Stimulated activated CD8-positive, alpha-beta memory T cell treated with anti-CD3 and anti-CD28 coated beads, Interleukin-4, amount 100 ng/mL, for 48 hours (primary cell): ENCODE measurements around the gene TH.

ENCODE experiments used
- DNase-seq: peaks from one replicate; pipeline ENCODE4 v3.0.0-alpha.2; 2020

TH gene

DNA sequence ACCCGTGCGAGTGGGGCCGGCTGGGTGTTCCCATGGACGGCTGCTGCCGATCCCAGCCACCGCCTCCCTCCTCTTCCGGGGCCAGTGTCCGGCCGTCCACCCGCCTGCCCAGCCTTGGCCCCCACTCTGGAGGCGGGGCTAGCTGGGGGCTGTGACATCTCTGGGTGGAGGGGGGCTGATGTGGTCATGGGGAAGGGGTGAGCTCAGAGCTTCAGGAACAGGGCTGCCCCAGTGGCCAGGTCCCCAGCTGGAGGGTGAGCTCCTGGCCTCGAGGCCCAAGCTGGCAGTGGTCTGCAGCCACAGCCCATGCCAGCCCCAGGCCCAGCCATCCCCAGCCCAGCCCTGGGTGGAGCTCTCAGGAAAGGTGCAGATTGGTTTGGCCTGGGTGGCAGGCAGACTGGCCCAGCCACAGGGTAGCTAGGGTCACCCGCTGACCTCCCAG, 13.3 kb downstream of the TH start:
- no peak for DNase-seq

DNA sequence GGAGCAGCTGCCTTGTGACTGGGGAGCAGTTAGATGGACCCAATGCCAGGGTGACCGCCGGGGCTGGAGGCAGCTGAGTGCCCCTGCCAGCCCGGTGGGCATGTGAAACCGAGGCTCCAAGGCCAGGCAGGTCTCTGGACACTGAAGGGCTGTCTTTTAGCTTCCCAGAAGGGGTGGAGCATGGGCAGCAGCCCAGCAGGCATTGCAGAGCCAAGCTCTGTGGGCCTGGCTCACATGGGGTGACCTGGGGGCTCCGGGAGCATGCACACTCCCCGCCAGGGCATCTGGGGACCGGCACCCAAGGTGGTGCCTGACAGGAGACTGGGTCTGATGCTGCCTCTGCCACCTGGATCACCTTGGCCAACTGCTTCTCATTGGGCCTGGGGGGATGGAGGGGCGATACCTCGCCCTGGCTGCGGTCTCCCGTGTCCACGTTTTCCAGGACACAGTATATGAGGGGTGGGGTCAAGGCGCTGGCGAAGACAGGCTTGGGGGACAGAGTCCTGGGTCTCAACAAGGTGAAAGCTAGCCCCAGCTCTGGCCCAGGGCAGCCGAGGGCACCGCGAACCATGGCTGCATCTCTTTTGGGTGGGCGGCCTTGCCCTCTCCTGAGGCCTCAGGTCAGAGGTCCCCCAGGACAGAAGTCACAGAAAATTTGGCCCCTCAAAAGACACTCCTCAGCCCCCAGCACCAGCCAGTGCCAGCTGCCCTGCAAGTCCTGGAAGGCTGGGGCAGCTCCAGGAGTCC, 14.1 kb downstream of the TH start:
- DNase-seq: no peak

DNA sequence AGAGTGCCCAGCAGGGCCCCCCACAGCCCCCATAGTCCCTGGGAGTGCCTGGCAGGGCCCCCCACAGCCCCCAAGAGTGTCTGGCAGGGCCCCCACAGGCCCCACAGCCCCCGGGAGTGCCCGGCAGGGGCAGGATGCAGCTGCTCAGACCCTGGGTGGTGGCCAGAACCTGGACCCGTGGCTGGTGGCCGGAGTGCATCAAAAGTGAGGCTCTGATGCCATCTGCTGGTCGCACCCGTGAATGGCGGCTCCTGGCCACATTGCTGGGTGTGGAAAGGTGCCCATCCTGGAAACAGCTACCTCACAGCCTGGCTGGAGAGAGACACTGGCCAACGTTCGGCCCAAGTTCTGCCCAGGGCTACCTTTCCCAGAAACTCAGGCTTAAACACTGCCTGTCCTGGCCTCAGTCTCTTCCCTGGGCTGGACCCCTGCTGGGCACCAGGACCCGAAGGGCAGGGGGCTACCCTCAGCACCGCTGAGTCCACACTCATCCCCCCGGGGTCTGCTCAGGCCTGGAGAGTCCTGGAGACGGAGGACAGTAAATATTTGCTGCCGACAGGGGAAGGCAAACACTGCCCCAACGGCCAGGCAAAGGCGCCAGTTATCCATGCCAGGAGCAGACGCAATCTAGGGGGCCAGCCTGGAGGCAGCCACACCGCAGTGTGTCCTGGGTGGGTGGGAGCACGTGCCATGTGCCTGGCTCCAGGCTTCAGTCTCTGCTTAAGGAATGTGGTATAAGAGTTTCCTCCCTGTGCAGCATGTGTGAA, 15.0 kb downstream of the TH start:
- DNase-seq: peak; percentile 85

DNA sequence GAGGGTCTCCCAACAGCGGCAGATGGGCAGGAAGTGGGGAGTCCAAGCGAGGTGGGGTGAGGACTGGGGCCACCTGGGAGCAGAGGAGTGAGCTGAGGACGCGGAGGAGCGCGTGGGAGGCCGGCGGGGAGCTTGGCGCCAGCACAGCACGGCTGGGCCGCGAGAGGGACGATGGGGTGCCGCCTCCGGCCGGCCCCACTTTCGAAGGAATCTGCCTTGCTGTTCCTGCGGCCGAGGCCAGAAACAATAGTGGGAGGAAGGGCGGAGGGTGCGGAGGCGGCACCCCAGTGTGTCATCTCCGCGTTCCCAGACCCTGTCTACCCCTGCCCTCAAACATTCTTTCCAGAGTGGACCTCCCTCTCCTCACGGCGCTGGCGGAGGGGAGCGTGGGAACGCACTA, 16.1 kb downstream of the TH start:
- DNase-seq: no peak

DNA sequence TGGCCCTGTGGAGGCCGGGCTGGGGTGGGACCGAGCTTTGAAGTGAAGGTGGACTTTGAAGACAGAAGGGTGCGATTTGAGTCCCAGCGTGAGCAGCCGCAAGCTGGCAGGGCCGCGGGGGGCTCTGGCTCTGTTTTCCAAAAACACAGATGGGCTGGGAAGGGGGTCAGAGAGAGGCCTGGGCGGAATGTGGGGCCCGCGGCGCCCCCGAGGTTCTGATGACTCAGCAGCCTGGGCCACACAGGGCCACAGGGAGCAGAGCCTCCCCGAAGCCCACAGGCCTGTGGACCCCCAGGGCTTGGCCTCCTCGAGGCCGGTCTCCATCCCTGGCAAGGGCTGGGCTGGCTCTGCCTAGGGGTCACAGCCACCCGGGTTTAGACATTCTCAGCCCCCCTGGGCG, 16.7 kb downstream of the TH start:
- DNase-seq: no peak

DNA sequence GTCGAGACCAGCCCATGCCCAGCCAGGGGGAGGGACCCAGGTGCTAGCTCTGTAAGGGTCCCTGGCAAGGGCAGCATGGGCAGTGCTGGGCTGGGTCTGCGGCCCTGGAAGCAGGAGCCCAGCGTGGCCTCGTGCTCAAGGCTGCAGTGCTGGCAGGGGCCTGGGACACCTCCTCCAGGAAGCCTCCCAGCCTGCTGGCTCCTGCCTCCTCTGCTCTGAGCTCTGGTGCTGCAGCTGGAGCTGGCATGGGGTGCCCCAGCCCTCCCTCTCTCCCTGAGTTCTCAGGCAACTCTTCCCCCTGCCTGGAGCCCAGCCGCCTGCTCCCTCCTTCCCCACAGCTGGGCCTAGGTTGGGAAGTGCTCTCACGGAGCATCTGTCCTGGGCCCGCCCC, 17.4 kb downstream of the TH start:
- no peak for DNase-seq

DNA sequence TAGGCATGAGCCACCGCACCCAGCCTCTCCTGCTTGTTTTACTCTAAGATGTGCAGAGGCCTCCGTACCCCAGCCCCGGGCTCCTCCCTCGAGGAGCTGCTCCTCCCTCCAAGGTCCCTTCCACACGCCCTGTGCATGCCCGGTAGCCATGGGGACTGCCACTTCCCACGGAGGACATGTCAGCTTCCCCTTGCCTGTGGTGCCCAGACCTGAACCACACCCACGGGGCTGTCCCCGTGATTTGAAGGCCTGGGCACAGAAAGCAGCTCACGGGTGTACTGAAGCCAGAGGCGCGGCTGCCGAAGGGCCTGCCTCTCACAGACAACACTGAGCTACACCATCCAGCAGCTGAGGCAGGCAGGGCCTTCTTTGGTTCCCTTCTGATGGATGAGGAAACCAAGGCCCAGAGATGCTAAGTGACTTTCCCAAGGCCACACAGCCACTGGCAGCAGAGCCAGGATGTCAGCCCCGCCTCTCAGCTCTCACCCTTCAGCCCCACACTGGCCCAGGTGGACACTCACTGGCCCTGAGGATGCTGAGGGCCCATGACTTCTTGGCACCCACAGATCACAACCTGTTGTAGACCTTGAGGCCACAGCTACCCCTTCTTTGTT, 17.9 kb downstream of the TH start:
- no peak for DNase-seq

DNA sequence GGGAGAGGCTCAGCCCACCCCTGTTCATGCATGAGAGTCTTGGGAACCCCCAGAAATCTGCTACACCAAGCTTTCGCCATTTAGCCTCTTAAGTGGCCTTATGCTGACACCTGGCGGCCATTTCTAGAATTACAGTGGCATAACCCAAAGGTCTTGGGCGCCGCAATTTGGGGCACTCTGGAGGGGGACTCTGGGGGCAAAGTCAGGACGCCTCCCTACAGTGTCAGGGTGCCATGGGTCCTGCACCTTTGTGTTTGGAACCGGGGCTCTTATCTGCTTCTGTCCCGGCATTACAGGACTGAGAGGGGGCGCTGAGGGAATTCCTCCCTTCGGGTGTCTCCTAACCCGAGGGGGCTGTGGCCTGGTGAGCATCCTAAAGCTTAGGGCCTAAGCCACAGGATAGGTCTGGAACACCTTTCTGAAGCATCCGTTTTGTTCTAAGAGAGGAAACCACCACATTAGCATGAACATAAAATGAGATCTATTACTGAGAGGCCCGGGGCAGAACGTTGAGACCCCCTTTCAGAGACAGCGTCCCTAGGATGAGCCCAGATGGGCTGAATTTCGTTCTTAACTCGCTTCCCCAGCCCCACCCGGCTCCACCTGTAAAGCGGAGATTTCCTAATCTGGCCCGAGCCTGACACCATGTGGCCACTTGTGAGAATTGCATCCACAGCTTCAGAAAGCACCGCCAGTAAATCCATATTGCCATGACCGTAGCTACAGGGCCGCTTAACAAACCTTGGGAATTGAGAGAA, 19.9 kb downstream of the TH start:
- peak; percentile 88 for DNase-seq

DNA sequence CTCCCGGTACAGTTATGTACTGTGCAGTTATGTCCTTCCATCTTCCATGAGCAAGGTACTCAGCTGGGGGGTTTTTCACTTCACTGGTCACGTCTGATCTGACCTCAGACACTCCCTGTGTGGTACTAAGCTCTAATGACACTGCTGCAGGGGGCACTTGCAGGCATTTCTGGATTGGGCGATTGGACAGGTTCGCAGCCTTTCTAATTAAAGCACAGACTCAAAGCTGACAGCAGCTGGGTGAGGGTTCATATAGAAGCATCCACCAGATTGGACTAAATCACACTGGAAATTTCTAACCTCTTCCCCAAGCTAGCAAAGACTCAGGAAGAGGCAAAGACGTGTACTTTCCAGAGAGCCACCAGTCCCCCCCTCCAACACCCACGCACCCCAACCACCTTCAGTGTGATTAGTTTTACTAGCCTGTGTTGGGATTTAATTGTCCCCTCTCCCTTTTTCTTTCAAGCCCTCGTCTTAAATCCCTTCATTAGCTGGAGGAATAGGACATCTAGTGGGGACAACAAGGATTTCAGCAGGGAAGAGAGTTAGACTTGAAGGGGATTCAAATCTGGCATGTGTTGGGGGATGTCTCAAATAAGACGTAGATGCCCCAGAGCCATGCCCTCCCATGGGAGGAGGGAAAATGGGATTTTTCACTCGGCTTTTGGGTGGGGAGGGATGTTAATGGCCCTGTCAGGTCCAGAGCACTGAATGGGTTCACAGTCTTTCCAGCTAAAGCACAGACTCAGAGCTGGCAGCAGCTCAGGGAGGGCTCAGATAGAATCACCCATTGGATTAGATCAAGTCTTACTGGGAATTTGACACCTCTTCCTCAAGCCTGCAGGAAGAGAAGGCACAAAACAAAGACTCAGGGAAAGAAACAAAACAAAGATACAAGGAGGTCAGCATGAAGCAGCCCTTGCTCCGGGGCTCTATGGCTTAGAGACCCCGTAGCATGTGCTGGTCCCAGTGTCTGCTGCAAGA, 21.5 kb downstream of the TH start:
- DNase-seq: no peak

DNA sequence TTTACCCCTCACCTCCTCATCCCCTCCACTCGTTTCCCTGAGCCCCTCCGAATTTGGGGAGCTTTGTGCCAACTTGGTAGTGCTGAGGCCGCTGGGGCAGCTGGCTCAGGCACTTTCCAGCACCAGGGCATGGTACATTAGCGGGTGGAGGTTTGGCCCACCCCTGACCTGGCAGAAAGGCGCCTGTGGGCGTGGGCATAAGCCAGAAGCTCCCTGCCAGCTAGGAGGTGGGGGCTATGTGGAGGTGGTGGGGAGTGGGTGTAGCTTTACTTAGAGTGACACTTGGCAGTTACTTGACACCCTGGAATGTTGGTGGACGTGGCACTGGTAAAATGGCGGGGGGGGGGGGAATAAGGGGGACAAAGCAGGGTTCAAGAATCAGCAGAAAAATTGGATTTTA, 22.2 kb downstream of the TH start:
- no peak for DNase-seq

DNA sequence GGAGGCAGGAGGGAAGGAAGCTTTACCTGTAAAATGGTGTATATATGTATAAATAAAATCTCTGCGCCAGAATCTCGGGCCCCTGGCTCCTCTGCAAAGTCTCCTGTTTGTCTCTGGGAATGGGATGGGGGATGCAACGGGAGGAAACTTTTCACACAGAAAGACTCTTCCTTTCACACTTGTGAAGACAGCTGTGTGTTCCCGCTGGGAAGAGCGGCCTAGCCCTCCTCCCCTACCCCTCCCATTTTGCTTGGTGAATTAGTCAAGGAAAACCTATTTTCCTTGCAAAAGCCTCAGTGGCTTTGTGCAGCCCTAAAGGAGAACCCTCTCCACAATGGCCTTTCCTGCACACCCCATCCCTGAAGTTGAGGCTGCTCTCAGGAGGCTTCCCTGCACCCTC, 23.0 kb downstream of the TH start:
- no peak for DNase-seq

DNA sequence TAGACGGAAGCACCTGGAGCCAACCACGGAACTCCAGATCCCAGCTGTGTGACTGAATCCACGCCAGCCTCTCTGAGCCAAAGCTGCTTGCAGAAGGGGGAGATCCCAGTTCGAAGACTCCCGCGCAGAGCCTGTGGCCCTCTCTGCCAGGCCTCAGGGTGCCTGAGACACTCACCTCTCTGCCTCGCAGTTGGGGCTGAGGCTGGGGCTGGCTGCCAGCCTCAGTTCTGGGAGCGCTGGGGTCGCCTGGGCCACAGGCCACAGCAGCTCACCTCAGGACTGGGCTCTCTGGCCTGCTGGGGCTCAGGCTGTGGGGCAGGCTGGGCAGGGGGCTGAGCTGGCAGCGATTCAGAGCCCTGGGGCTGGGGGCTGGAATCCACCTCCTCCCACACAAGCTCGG, 24.2 kb downstream of the TH start:
- no peak for DNase-seq

DNA sequence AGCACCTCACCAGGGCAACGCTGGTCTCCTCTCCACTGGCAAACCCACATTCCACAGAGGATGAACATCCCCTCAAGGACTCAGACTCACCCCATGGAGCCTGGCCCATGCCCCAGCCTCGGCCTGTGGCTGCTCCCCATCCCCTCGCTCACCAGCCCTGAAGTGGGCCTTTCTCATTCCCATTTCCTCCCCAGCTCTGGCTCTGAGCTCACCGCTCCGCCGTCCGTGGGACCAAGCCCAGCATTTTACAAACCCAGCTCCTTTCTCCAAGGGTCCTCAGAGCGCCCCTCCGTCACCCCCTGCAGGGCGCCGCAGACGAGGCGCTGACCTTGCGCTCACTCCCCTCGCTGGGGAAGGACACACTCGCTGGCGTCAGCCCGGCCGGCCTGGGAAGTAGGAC, 25.6 kb downstream of the TH start:
- no peak for DNase-seq

DNA sequence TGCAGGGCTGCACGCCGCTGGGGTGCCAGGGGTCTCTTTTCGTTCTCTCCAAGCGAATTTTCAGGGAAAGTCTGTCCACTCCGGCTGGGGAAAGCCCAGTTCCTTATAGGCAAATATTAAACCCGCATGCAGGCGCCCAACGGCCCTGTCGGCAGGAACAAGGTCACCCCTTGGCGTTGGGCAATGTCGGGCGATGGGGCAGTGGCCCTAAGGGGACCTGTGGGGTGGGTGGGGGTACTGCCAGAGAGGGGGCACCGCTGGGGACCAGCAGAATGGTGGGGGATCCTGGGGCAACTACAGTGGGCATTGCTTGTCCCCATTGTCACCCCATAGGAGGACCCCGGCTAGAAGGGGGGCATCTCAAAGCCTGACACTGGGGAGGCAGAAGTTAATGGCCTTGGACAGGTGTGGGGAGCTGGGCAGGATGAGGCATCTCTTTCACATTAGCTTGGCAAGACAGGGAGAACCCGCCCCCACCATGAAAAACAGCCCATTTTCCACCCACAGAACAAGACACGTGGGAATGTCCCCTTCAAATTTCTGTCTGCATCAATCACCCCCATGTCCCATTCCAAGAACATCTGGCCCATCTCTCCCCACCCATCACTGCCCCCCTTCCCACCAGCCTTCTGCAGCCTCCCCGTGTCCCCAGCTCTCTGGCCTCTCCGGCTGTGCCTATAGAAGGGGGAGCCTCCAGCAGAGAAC, 26.9 kb downstream of the TH start:
- DNase-seq: no peak

DNA sequence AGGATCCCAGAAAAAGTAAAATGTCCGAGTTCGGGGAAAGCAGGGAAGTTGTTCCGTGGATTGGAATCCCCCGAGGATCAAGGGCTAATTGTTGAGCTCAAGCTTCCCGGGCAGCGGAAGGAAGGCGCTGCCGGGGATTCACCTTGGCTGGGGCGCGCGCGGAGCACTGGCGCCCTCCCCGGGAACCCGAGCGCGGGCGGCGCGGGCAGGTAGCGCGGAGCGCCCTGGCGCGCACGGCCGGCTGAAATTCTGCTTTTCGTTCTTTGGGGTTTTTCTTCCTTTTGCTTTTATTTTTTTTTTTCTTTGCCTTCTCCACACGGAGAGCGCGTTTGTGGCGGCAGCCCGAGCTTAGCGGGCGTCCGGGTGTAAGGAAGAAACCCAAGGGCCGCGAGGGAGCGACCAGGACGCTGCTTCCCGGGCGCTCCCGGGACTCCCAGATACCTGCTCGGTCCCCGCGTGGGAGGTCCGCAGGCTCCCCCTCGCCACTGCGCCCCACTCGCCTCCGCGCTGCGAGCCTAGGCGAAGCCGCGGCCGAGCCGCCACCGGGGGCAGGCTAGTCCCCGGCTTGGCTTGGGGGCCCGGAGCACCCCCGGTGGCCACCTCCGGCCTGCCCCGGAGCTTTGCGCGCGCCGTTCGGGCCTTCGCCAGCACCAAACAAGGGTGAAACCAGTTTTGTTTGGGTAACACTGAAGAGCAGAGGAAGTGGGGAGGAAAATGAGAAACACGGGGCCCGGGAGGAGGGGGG, 27.6 kb downstream of the TH start:
- no peak for DNase-seq

DNA sequence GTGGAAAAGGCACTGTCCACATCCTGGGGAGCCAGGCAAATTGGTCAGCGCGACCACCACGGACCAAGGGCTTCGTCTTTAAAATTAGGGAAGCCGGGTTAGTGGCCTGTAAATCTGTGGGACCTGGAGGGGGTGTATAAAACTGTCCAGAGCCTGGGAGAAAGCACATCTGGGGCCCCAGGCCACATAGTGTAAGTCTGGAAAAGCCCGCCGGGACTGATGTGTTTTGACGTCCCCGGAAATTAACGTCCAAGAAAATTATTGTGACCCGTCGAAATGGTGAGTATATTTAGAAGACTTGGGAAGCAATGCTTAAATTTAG, 28.2 kb downstream of the TH start:
- DNase-seq: no peak

DNA sequence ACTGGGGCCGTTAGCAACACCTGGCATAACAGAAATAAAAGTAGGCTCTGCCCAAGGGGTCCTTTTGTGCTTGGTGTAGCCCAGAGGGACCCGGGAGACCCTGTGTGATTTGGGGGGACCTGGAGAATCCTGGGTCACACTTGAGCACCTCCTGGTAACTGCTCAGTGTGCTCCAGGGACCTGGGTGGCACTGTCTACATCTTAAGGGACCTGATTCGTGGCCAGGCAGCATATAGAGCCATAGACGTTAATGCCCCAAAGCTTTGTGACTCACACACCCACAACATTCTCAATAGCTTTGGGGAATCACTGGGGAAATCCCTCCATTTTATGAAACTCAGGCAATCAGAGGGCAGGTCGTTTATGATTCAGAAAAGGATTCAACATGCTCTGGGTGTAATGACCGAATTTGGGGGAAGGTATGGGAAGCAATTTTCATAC, 28.8 kb downstream of the TH start:
- DNase-seq: peak; percentile 58

DNA sequence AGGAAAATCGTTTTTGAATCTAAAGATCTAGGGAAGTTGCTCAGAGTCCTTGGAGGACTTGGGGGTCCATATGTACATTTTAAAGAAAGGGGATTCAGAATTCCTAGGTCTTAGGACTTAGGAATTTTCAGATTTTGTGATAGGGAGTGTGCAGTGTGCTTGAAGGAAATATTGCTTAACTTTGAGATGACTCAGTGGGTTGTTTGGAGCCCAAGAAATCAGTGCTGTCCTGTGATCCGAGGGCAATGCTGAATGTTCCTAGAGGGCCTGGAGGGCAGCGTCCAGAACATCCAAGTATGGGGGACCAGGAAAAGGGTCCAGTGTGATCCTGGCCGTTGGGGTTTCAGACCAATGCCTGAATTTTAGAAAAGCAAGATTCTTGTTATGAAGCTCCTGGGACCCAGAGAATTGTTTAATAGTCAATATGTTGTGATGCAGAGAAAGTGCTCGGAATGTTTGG, 29.3 kb downstream of the TH start:
- DNase-seq: no peak

DNA sequence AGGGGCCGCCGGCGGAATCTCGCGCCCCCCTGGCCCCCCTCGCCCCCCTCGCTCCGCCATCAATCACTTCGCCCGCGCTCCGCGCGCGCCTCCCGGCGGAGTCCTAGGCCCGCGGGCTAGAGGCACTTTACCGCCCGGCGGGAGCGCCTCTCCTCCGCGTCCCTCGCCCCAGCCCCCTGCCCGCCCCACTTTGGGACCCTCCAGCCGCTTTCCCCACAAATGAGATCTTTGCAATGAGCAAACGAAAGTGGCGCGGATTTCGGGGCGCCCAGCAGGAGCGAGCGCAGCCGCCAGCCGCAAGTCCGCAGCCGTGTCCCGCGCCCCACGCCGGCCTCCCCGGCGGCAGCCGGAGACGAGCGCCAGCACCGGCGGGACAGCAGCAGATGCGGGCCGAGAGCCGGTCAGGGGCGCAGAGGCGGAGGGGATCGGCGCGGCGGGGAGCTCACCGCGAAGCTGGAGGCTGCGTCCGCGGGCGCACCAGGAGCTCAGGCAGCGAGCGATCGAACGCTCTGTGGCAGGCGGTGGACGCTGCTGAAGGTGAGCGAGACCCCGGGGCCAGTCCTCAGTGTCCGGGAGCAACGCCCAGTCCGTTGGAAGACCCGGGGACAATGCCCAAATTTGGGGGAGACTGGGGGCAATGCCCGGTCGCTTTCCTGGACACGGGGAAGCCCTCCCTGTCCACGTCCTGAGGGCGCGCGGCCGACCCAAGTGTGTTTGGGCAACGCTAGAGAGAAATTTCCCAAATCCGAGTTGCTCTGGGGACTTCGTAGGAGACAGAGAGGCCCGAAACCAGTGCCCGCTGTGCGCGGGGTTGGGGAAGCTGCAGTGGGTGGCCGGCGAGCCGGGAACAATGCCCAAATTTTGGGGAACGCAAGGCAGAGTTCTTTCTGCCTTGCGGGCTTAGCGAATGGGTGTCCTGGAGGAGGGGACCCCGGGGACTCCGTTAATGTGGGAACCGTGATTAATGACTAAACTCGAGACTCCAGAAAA, 30.9 kb downstream of the TH start:
- no peak for DNase-seq
